GM21423 (cell line): Measurements from ENCODE around the gene HTT.

Experiments
- ATAC-seq: cut with Tn5 transposase; IDR thresholded peaks from one replicate; pipeline ENCODE4 v1.9.1; 2021; ENCODE audit warnings: mild to moderate bottlenecking, moderate library complexity; ENCODE audit not compliant: unreplicated experiment

Gene HTT

DNA sequence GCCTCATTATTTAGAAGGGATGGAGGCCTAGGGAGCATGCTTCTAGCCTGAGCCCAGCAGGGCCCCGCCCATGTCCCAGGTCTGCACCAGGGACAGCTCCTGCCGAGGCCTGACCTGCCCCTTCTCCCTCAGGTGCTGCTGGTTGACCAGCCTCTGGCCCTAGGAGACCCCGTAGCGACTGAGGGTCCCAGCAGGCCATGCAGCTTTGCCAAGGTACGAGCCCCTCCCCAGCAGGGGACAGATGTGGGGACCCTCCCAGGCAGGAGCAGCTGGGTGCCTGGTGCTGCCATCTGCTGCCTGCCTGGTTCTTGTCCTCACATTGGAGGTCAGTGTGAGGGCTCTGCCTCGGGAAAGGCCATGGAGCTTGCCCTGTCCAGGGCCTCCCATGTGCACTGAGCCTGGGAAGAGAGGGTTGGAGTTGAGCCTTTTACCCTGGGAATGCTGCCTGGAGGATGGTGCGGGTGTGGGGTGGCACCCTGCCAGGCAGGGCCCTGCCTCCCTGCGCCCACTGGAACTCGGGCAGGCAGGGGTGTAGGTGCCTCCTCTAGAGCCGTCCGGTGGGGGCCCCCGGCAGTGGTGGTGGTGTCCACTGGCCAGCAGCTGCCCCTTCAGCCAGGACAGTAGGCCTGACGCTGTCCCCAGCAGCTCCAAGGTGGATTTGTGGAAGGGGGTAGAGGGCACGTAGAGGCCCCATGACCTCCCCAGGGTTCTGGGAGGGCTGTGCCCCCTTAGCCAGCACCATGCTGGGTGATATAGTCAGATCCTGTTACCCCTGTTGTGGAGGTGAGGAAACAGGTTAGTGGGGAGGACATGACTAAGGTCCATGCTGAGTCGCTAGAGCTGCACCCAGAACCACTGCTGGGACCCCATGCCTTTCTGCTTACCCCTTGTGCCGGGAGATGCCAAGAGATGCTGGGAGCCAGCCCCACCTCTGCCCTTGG lies 172.2 kb downstream of the HTT start:
- no peak for ATAC-seq

DNA sequence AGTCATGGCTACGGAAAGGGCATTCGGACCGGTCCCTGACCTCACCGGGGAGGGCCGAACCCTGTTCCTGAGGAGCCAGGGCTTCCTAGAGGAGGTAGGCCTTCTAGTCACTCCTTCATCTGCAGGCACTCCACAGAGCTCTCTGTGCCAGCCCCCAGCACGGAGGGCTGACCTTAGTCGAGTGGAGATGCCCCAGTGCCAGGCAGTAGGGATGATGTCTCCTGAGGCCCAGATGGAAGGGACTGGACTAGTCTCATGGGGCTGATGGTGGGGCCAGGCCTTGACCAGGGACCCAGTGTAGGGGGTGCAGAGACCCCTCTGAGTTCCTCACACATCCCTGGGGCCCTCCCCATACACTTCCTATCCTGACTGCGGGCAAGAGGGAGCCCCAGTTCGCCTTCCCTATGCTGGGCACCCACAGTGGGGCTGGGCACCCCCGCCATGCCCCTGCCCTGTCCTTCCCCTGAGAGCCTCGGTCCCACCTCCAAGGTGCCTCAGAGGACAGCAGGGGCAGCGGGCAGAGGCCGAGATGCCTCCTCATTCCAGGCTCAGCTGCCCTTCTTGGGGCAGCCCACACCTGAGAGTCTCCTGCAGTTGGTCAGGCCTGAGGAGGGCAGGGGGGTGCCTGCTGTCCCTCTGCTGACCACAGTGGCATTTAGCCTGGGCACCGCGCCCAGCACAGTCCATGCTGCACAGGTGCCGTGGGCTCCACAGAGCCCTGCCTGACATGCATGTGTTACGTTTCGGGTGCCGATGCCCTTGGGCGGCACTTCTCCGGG lies 173.1 kb downstream of the HTT start:
- ATAC-seq = no peak

DNA sequence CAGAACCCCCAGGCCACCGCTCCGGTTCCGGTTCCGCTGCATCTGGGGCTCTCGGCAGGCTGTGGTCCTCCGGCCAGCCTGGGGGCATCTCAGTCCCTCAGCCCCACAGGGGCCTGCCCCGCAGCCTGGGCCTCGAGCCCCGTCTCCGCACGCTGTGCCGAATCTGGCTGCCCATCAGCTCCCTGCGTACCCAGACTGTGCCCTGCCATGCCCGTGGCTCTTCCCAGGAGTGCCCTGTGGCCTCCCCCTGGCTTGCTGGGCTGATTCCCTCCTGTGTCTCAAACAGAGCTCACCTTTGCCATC lies 173.6 kb downstream of the HTT start:
- ATAC-seq = no peak

GRCh38 chr4:3248811-3249661 lies 174.6 kb downstream of the HTT start, which contains the start of gene MSANTD1:
TSS of gene MSANTD1 (plus strand) at chr4:3249159. CDS start at chr4:3249223, 64 bp downstream.
- ATAC-seq = no peak

GRCh38 chr4:3249711-3250437 lies 175.4 kb downstream of the HTT start:
- ATAC-seq = no peak

DNA sequence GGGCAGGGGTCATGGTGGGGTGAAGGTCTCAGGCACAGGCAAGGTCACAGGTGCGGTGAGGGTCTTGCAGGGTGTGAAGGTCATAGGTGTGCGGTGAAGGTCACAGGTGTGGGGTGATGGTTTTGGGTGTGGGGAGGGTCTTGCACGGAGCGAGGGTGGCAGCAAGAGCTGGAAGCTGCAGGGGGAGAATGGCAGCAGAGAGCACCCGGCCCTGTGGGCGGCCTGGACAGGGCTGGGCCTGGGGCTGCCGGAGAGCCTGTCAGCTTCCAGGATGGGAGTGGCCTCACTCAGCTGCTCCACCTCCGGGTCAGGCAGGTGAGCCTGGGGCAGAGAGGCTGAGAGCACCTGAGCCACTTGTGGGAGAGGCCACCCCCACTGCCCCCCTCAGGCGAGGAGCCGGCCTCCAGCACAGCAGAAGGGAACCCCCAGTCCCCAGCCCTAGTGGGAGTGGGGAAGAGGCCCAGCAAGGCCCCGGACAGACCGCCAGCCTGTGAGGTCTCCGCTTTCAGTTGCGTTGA lies 176.0 kb downstream of the HTT start:
- ATAC-seq = no peak

- ATAC-seq = no peak
Measured at GRCh38 chr4:3250956-3251690, 176.6 kb downstream of the HTT start.

DNA sequence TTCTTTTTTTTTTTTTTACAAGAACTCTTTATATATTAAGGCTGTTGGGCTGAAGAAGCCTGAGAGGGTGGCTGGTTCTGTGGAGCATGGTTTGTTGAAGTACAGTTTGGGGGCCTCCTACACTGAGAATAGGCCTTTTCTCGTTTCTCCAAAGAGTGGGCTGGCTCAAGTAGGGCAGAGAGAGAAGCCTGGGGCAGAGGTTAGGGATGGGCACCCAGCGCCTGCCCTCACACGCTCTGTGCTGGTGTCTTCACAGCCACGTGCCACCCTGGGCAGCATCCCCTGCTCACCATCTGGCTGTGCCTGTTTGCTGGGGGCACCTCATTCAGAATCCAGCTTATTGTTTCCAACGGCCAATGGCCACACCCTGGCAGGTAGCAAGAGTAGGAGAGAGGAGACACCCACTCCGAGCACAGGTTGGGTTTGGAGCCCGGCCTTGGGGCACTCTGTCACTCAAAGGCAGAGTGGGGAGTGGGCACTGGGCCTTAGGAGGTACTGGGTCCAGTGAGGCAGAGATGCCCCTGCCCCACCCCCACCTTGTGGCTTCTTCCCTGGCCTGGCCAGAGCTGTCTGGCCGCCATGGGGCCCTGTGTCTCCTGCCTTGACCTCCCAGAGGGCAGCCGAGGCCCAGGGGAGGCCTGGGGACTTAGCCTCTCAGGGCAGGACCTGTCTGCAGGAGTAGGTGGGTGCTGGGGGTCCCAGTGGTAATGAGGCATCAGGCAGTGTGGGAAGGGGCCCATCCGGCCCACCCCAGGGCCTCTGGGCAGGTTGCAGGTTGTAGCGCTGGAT lies 177.4 kb downstream of the HTT start:
- ATAC-seq = no peak

- no peak for ATAC-seq
Measured at GRCh38 chr4:3252480-3252828, 178.0 kb downstream of the HTT start.

GRCh38 chr4:3252831-3253641 lies 178.6 kb downstream of the HTT start:
- ATAC-seq = no peak

DNA sequence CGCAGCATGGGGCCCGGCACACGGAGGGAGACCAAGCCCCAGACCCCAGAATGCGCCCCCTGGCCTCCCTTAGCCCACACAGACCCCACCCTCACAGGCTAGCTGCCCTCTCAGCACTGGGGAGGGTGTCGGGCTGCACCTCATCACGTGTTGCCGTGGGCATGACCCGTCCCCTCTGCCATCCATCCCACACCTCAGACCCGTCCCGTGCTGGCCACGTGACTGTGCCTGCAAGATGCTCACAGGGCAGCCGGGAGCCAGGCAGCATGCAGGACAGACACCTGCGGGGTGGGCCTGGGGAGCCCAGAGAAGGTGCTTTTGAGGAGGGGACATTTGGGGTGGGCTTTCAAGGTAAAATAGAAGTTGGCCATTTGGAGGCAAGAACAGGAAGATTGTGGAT lies 179.3 kb downstream of the HTT start:
- no peak for ATAC-seq

DNA sequence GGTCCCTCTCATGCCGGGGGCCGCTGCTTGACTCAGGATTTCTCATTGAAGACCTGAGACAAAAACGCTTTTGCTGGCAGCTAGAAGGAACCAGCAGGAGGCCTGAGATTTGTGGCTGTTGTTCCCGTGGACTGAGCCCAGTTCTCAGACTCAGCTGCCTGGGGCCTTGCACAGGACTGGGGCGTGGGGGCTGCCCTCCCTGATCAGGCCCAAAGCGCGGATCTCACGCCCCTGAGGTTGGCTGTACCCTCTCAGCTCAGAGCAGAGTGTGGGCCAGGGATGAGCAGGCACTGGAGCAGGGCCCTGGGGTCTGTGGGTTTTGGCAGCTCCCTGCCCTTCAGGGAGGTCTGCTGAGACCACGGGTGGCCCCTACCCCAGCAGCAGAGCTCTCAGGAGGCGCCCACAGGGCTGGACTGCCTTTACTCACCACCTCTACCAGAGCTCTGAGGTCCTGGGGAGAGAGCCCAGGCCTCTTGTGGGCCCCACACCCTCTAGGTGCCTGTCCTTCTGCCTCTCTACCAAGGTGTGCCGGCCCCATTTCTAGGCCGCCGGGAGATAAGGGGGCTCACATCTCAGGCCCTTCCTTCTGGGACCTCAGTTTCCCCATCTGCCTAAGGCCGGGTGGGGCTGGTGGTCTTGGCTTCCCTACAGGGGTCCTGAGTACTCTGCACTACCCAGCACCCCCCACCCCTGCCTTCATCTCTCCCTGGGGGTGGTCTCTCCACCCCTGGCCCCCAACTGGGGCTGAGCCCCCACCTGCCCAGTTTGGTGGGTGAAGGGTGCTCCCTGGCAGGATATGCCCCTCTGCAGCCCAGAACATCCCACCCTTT lies 180.0 kb downstream of the HTT start:
- ATAC-seq = no peak

DNA sequence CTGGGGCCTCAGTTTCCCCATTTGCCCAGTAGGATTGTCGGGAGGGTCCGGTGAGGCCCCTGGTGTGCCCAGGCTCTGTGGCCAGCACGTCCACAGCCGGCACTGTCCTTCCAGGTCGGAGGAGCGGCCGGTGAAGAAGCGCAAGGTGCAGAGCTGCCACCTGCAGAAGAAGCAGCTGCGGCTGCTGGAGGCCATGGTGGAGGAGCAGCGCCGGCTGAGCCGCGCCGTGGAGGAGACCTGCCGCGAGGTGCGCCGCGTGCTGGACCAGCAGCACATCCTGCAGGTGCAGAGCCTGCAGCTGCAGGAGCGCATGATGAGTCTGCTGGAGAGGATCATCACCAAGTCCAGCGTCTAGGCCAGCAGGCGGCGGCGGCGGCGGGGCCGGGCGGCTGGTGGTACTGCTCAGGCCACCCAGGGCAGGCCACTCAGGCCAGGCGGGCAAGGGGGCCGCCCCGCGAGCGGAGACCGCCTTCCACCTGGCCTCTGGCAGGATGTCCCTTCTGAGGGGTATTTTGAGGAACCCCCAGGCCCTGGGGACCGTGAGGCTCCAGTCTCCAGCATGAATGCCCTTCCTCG lies 181.2 kb downstream of the HTT start:
- ATAC-seq = no peak

GRCh38 chr4:3256230-3257102 lies 182.0 kb downstream of the HTT start:
- ATAC-seq = no peak

DNA sequence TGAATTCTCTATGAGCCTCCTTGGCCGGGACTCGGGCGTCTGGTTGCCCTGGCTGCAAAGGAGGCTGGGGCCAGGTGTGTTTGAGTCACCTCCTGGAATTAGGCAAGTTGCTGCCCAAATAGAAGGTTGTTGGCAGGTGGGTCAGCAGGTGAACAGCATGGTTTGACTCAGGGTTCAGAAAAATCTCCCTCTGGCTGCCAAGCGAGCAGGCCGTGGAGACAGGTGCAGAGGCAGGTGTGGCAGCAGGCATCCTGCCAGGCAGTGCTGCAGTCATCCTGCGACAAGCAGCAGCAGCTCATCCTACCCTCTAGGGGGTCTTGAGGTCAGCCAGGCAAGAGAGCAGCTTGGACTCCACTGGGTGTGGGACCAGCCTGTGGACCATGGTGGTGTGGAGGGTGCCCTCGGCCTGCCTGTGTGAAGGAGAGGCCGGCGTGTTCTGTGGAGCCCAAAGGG lies 182.6 kb downstream of the HTT start:
- no peak for ATAC-seq
